OCI-LY7 (cell line): ENCODE results near the gene WDR77. TPM values are rescaled to one million over a fixed set of nuclear protein-coding genes. Genes with fewer than 3 reads are reported as not detected.

Experiments
- BruUV-seq: library from RNA; stranded (reverse); fragments of 400-500 nt; replicated peaks from 2 replicates; lab custom pipeline; 2021; lab: Mats Ljungman, UMichigan
- CTCF ChIA-PET: fragments of 300-600 bp; sonication (Branson Sonifier 250); formaldehyde crosslinking; loops from one replicate; lab custom pipeline; 2022; ENCODE audit warnings: antibody characterized with exemption; ENCODE audit not compliant: unreplicated experiment; lab: Charles Lee
- POLR2A ChIA-PET: fragments of 300-600 bp; sonication (Branson Sonifier 250); formaldehyde crosslinking; loops from one replicate; lab custom pipeline; 2022; ENCODE audit warnings: antibody characterized with exemption; lab: Charles Lee
- DNase-seq: peaks from one replicate; pipeline ENCODE4 v3.0.0-alpha.2; 2015; ENCODE audit warnings: low spot score
- H2AFZ ChIP-seq: fragments of 200-600 bp; sonication (generic), shearing (Covaris generic); 2 replicates; pipeline ENCODE4 v1.6.1; 2014; ENCODE audit warnings: mild to moderate bottlenecking, antibody characterized with exemption, low read length, moderate library complexity
- H3K27ac ChIP-seq: fragments of 200-600 bp; sonication (generic); 2 replicates; pipeline ENCODE4 v1.5.1; 2014; ENCODE audit warnings: mixed run types, low read depth, mild to moderate bottlenecking, moderate library complexity, low read length, inconsistent platforms; ENCODE audit not compliant: poor library complexity, severe bottlenecking
- H3K36me3 ChIP-seq: fragments of 200-600 bp; sonication (generic); 2 replicates; pipeline ENCODE4 v1.6.1; 2014; ENCODE audit warnings: mild to moderate bottlenecking, antibody characterized with exemption, low read length, moderate library complexity, mixed read lengths; ENCODE audit not compliant: insufficient read depth
- H3K4me1 ChIP-seq: fragments of 200-600 bp; sonication (generic); 2 replicates; pipeline ENCODE4 v1.5.1; 2014; ENCODE audit warnings: mild to moderate bottlenecking, low read length; ENCODE audit not compliant: insufficient read depth, poor library complexity, severe bottlenecking
- H3K4me2 ChIP-seq: fragments of 200-600 bp; sonication (generic); 2 replicates; pipeline ENCODE4 v1.6.1; 2014; ENCODE audit warnings: mild to moderate bottlenecking, low read length
- H3K4me3 ChIP-seq: fragments of 200-600 bp; sonication (generic); 2 replicates; pipeline ENCODE4 v1.5.1; 2014; ENCODE audit warnings: mild to moderate bottlenecking, low read depth, low read length; ENCODE audit not compliant: poor library complexity, severe bottlenecking
- H3K79me2 ChIP-seq: fragments of 200-600 bp; sonication (generic); 2 replicates; pipeline ENCODE4 v1.6.1; 2016; ENCODE audit warnings: low read depth, mild to moderate bottlenecking, low read length, moderate library complexity, mixed read lengths; ENCODE audit not compliant: insufficient read depth
- H3K9me2 ChIP-seq: fragments of 200-600 bp; sonication (generic); 2 replicates; pipeline ENCODE4 v1.6.1; 2016; ENCODE audit warnings: mild to moderate bottlenecking, low read length, mixed read lengths; ENCODE audit not compliant: insufficient read depth
- H3K9me3 ChIP-seq: fragments of 200-600 bp; sonication (generic); 2 replicates; pipeline ENCODE4 v1.6.1; 2014; ENCODE audit warnings: mild to moderate bottlenecking, mixed run types, low read length, mixed read lengths
- H4K20me1 ChIP-seq: fragments of 200-600 bp; sonication (generic); 2 replicates; pipeline ENCODE4 v1.6.1; 2014; ENCODE audit warnings: mild to moderate bottlenecking, antibody characterized with exemption, low read length, moderate library complexity, mixed read lengths; ENCODE audit not compliant: insufficient read depth
- CTCF ChIP-seq: fragments of 200-600 bp; sonication (generic); conservative IDR thresholded peaks from 2 replicates; pipeline ENCODE4 v1.5.1; 2014; ENCODE audit warnings: mild to moderate bottlenecking, antibody characterized with exemption, low read length, moderate library complexity, mixed read lengths
- EZH2phosphoT487 ChIP-seq: fragments of 200-600 bp; sonication (generic); IDR thresholded peaks from 2 replicates; pipeline ENCODE4 v1.6.1; 2018; ENCODE audit warnings: low read depth, borderline replicate concordance, mild to moderate bottlenecking, mixed run types, antibody characterized with exemption, low read length, moderate library complexity, mixed read lengths
- intact Hi-C: fragments of 100-400 bp; cut with micrococcal nuclease; formaldehyde crosslinking; loops from one replicate; pipeline ENCODE4 v1.10.0; 2022; ENCODE audit not compliant: unreplicated experiment
- total RNA-seq, 2 experiments: library from RNA; depleted of rRNA in 1 of 2; stranded (reverse); fragments of >200 nt in 1 of 2; shearing (Covaris generic) in 1 of 2; gene quantifications; 2 replicates each; pipeline ENCODE4 v1.2.3, GENCODE V29; 2014 to 2022

The WDR77 gene
- total RNA-seq, 2 experiments from 2014 or later: 66.4 to 97.3 TPM

- H3K27ac ChIP-seq: peak overlapping the region; percentile 39
- TF ChIP-seq EZH2phosphoT487 (no peak), CTCF (no peak)
- no peaks in the 10 kb centered on the region for H3K9me3 ChIP-seq
- DNase-seq: no peak
- H4K20me1 ChIP-seq: peaks cover 23% of the 10 kb centered on the region; the same call in 1 of the 2 replicates
- H3K4me1 ChIP-seq: peaks cover 36% of the 10 kb centered on the region
- no peaks in the 10 kb centered on the region for H3K9me2 ChIP-seq
- H3K4me3 ChIP-seq: peak overlapping the region; percentile 98
- intact Hi-C loops: loop anchor here (1.0 to 10.0 kb wide), 3 partner anchors 43 to 105 kb away; no protein-coding TSS in a partner anchor
- H2AFZ ChIP-seq: peak overlapping the region; percentile 59; the same call in 1 of the 2 replicates
- H3K36me3 ChIP-seq: peaks cover 80% of the 10 kb centered on the region
- BruUV-seq: no TSS peak
- ChIA-PET CTCF (interaction anchor here (0.6 kb wide), 1 partner anchor 288 kb away, joined by 3 read pairs; no protein-coding TSS in a partner anchor), POLR2A (interaction anchor here (0.6 to 1.2 kb wide), 3 partner anchors 15 to 579 kb away, joined by 3 to 6 read pairs (median 4); no protein-coding TSS in a partner anchor)
- H3K4me2 ChIP-seq: peak overlapping the region; percentile 89
- H3K79me2 ChIP-seq: peaks cover 95% of the 10 kb centered on the region
Measured at GRCh38 chr1:111449703-111450017, 604 bp upstream of the WDR77 start.

- Histone ChIP-seq H3K4me2 (peak overlapping the region; percentile 88), H3K36me3 (peaks cover 80% of the 10 kb centered on the region), H3K4me3 (peak overlapping the region; percentile 98), H3K9me2 (no peaks in the 10 kb centered on the region), H3K27ac (peak overlapping the region; percentile 18), H3K79me2 (peaks cover 86% of the 10 kb centered on the region), H3K4me1 (peaks cover 32% of the 10 kb centered on the region), H2AFZ (peak overlapping the region; percentile 34; the same call in 1 of the 2 replicates), H4K20me1 (peaks cover 23% of the 10 kb centered on the region; the same call in 1 of the 2 replicates), H3K9me3 (no peaks in the 10 kb centered on the region)
- BruUV-seq: no TSS peak
- intact Hi-C loops: loop anchor here (2.0 to 10.0 kb wide), 2 partner anchors 58 to 104 kb away; no protein-coding TSS in a partner anchor
- TF ChIP-seq EZH2phosphoT487: no peak
- no peak for TF ChIP-seq CTCF
- ChIA-PET POLR2A (interaction anchor here (0.6 to 2.3 kb wide), 10 partner anchors 8 to 306 kb away, joined by 3 to 10 read pairs (median 3); no protein-coding TSS in a partner anchor), CTCF (interaction anchor here (0.6 kb wide), 2 partner anchors 8 to 254 kb away, joined by 8 read pairs; no protein-coding TSS in a partner anchor)
- peak; percentile 23 for DNase-seq
Measured at GRCh38 chr1:111448482-111448917, 556 bp downstream of the WDR77 start.
